ENCODE data around the gene RB1. TPM values are rescaled to one million over a fixed set of nuclear protein-coding genes. Genes with fewer than 3 reads are reported as not detected.
A peak's percentile ranks its signal among the peaks of the same experiment; 100 is the strongest.

The RB1 gene
- total and polyA plus RNA-seq, 2 donors from 2014 or later, result 12.3 to 46.5 TPM

DNA sequence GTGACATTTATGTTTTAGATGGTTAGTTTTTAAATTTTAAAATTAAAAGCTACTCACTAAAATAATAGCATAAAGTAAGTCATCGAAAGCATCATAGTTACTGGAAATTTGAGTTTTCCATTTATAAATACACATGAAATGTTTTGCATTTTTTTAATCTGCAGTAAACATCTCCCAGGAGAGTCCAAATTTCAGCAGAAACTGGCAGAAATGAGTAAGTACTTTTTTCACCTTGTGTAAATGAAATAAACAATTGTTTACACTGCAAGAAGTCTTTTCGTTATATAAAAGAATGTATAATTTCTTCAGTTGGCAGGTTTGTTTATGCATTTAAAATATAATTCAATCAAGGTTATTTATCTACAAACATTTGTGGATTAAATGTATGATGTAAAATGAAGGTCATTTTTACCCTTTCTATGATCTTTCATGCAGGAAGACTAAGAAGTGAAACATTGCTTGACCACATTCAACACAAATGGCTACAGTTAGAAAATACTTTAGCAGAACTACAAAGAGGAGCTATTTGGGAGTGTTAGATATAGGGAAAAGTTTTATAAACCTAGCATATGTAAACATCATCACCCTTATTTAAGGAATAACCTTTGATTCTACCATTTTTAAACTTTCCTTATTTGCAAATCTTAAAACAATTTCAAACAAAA lies 173.8 kb downstream of the RB1 start:
- TF ChIP-seq, protein P1, sequence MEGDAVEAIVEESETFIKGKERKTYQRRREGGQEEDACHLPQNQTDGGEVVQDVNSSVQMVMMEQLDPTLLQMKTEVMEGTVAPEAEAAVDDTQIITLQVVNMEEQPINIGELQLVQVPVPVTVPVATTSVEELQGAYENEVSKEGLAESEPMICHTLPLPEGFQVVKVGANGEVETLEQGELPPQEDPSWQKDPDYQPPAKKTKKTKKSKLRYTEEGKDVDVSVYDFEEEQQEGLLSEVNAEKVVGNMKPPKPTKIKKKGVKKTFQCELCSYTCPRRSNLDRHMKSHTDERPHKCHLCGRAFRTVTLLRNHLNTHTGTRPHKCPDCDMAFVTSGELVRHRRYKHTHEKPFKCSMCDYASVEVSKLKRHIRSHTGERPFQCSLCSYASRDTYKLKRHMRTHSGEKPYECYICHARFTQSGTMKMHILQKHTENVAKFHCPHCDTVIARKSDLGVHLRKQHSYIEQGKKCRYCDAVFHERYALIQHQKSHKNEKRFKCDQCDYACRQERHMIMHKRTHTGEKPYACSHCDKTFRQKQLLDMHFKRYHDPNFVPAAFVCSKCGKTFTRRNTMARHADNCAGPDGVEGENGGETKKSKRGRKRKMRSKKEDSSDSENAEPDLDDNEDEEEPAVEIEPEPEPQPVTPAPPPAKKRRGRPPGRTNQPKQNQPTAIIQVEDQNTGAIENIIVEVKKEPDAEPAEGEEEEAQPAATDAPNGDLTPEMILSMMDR (IDR thresholded peaks at IDR 0.05; ENCODE audit: borderline replicate concordance, extremely low read depth, insufficient read depth), result no peak
- H3K27ac ChIP-seq (ENCODE audit: low read depth in 2 of 2, low read length in 2 of 2), result no peak overlapping the region
- intact Hi-C loops (cut with DNase I), result no loop called here
- no peaks in the 10 kb centered on the region for H3K27me3 ChIP-seq (ENCODE audit: control insufficient read depth, insufficient read depth, low read length)
- H3K9ac ChIP-seq (ENCODE audit: low read length in 3 of 3), result no peak overlapping the region
- no peaks in the 10 kb centered on the region for H3K9me3 ChIP-seq (ENCODE audit: control insufficient read depth in 2 of 3, insufficient read depth in 1 of 3, low read length in 3 of 3)
- FAIRE-seq, result peak; percentile 29
- no peaks in the 10 kb centered on the region for H3K4me1 ChIP-seq (ENCODE audit: control insufficient read depth in 2 of 3, insufficient read depth in 2 of 3, low read depth in 1 of 3, low read length in 3 of 3)
- no peak overlapping the region for H3K4me3 ChIP-seq (ENCODE audit: low read length in 3 of 3)
- peaks cover 2 to 3% (median 3%) of the 10 kb centered on the region in 3 donors for H3K36me3 ChIP-seq (ENCODE audit: control insufficient read depth in 2 of 3, insufficient read depth in 3 of 3, low read length in 3 of 3)
- no peak for DNase-seq

- H3K4me1 ChIP-seq (ENCODE audit: control insufficient read depth in 2 of 3, insufficient read depth in 2 of 3, low read depth in 1 of 3, low read length in 3 of 3), result no peaks in the 10 kb centered on the region
- H3K9me3 ChIP-seq (ENCODE audit: control insufficient read depth in 2 of 3, insufficient read depth in 1 of 3, low read length in 3 of 3), result no peaks in the 10 kb centered on the region
- no peak overlapping the region for H3K4me3 ChIP-seq (ENCODE audit: low read length in 3 of 3)
- FAIRE-seq (no peak), DNase-seq (peak in 2 of 5 donors; percentile 16 to 40)
- TF ChIP-seq, protein P1 (IDR thresholded peaks at IDR 0.05; ENCODE audit: borderline replicate concordance, extremely low read depth, insufficient read depth), result no peak
- H3K27ac ChIP-seq (ENCODE audit: low read depth in 2 of 2, low read length in 2 of 2), result no peak overlapping the region
- H3K27me3 ChIP-seq (ENCODE audit: control insufficient read depth, insufficient read depth, low read length), result no peaks in the 10 kb centered on the region
- H3K36me3 ChIP-seq (ENCODE audit: control insufficient read depth in 2 of 3, insufficient read depth in 3 of 3, low read length in 3 of 3), result peaks cover 2 to 4% (median 3%) of the 10 kb centered on the region in 3 donors
- intact Hi-C loops (cut with DNase I), result no loop called here
- H3K9ac ChIP-seq (ENCODE audit: low read length in 3 of 3), result no peak overlapping the region
Observed at GRCh38 chr13:48478391-48478790, 174.8 kb downstream of the RB1 start.

- Histone ChIP-seq H3K9me3 (ENCODE audit: control insufficient read depth in 2 of 3, insufficient read depth in 1 of 3, low read length in 3 of 3) (peaks cover 0 to 4% (median 0%) of the 10 kb centered on the region in 3 donors), H3K36me3 (ENCODE audit: control insufficient read depth in 2 of 3, insufficient read depth in 3 of 3, low read length in 3 of 3) (peaks cover 0 to 7% (median 4%) of the 10 kb centered on the region in 3 donors), H3K4me3 (ENCODE audit: low read length in 3 of 3) (no peak overlapping the region), H3K27ac (ENCODE audit: low read depth in 2 of 2, low read length in 2 of 2) (no peak overlapping the region), H3K27me3 (ENCODE audit: control insufficient read depth, insufficient read depth, low read length) (no peaks in the 10 kb centered on the region), H3K9ac (ENCODE audit: low read length in 3 of 3) (no peak overlapping the region), H3K4me1 (ENCODE audit: control insufficient read depth in 2 of 3, insufficient read depth in 2 of 3, low read depth in 1 of 3, low read length in 3 of 3) (no peaks in the 10 kb centered on the region)
- TF ChIP-seq, protein P1 (IDR thresholded peaks at IDR 0.05; ENCODE audit: borderline replicate concordance, extremely low read depth, insufficient read depth), result no peak
- FAIRE-seq (no peak), DNase-seq (no peak)
- intact Hi-C loops (cut with DNase I), result no loop called here
Observed at GRCh38 chr13:48483575-48483974, 180.0 kb downstream of the RB1 start.

Data from kidney (tissue), 14 donors.